ENCODE measurements around the gene CDT1.
"Not testable (repeated sequence)": the region's sequence is repeated elsewhere in the genome, so short reads cannot be mapped to it uniquely, and the experiment has no call there.

The CDT1 gene

GRCh38 chr16:88769617-88770460 is 33.8 kb upstream of the CDT1 start:
- DNase-seq, result peak; percentile 11

- no peak for DNase-seq
Measured at GRCh38 chr16:88770461-88771293, 32.9 kb upstream of the CDT1 start.

GRCh38 chr16:88771294-88771772 is 32.3 kb upstream of the CDT1 start:
- no peak for DNase-seq

- not testable (repeated sequence) for DNase-seq
Measured at GRCh38 chr16:88771781-88772180, 31.8 kb upstream of the CDT1 start.

GRCh38 chr16:88772871-88773811 is 30.4 kb upstream of the CDT1 start:
- DNase-seq, result no peak

- no peak for DNase-seq
Measured at GRCh38 chr16:88773812-88774291, 29.7 kb upstream of the CDT1 start.

- DNase-seq, result no peak
Measured at GRCh38 chr16:88774544-88775393, 28.8 kb upstream of the CDT1 start.

- DNase-seq, result no peak
Measured at GRCh38 chr16:88775825-88776224, 27.8 kb upstream of the CDT1 start.

GRCh38 chr16:88777471-88778270 is 25.9 kb upstream of the CDT1 start:
- no peak for DNase-seq

- no peak for DNase-seq
Measured at GRCh38 chr16:88778271-88778525, 25.4 kb upstream of the CDT1 start.

- DNase-seq, result no peak
Measured at GRCh38 chr16:88778541-88779065, 25.0 kb upstream of the CDT1 start.

GRCh38 chr16:88779406-88780141 is 24.0 kb upstream of the CDT1 start:
- no peak for DNase-seq

- DNase-seq, result no peak
Measured at GRCh38 chr16:88780142-88781062, 23.2 kb upstream of the CDT1 start.

GRCh38 chr16:88781140-88782077 is 22.2 kb upstream of the CDT1 start:
- no peak for DNase-seq

- DNase-seq, result no peak
Measured at GRCh38 chr16:88782454-88783390, 20.9 kb upstream of the CDT1 start.

GRCh38 chr16:88783391-88784073 is 20.1 kb upstream of the CDT1 start:
- no peak for DNase-seq
